22Rv1 (cell line): ENCODE results near the gene PUM2.

ENCODE experiments used
- CTCF ChIP-seq: fragments of 450-650 bp; IDR thresholded peaks from 2 replicates; pipeline ENCODE4 v1.5.1; 2017; ENCODE audit warnings: mild to moderate bottlenecking
- ZFX ChIP-seq: fragments of 450-650 bp; IDR thresholded peaks from 2 replicates; pipeline ENCODE4 v1.6.1; 2017; ENCODE audit warnings: antibody characterized with exemption, borderline replicate concordance

DNA sequence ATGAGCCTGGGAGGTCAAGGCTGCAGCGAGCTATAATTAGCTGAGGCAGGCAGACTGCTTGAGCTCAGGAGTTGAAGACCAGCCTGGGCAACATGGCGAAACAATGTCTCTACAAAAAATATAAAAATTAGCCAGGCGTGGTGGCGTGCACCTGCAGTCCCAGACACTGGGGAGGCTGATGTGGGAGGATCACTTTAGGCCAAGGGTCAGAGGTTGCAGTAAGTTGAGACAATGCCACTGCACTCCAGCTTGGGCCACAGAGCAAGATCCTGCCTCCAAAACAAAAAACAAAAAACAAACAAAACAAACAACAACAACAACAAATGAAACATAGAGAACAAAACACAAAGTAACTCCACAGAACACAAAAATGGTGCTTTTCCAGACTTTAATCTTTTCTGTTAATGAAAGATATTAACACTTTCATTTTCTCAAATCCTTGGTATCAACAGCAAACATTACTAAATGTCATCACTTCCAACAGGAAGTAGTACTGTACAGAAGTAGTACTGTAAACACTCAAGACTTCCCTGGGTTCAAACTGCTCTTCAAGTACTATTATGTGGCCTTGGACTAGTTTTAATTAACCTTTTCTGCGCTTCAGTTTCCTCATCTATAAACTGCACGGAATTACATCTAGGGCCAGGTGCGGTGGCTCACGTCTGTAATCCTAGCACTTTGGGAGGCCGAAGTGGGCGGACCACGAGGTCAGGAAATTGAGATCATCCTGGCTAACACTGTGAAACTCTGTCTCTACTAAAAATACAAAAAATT lies 27.9 kb downstream of the PUM2 start:
- TF ChIP-seq CTCF, result no peak
- no peak for TF ChIP-seq ZFX
